Measurements from ENCODE around the gene CLPTM1L.
"Not testable (repeated sequence)": the region's sequence is repeated elsewhere in the genome, so short reads cannot be mapped to it uniquely, and the experiment has no call there.

Gene CLPTM1L

GRCh38 chr5:1360861-1361260 lies 16.0 kb upstream of the CLPTM1L start:
- H3K4me3 ChIP-seq: no peak overlapping the region
- no peak overlapping the region for H3K9ac ChIP-seq
- no peak for TF ChIP-seq Cebpa-rat (IDR thresholded peaks at IDR 0.05)
- H3K27me3 ChIP-seq: peaks cover 32% of the 10 kb centered on the region
- H3K27ac ChIP-seq: no peak overlapping the region
- no peaks in the 10 kb centered on the region for H4K20me1 ChIP-seq
- peaks cover 30% of the 10 kb centered on the region for H3K4me1 ChIP-seq
- H3K36me3 ChIP-seq: no peaks in the 10 kb centered on the region
- no peaks in the 10 kb centered on the region for H3K9me3 ChIP-seq
- H3K4me2 ChIP-seq: no peak overlapping the region

- not testable (repeated sequence) for H3K4me2 ChIP-seq, H3K9ac ChIP-seq, H3K9me3 ChIP-seq, H3K36me3 ChIP-seq, H3K4me3 ChIP-seq, H3K27ac ChIP-seq, H4K20me1 ChIP-seq
- Histone ChIP-seq H3K27me3 (peaks cover 29% of the 10 kb centered on the region), H3K4me1 (peaks cover 26% of the 10 kb centered on the region)
Measured at GRCh38 chr5:1360367-1360766, 15.5 kb upstream of the CLPTM1L start.

- peaks cover 20% of the 10 kb centered on the region for H3K4me1 ChIP-seq
- H3K4me3 ChIP-seq: no peak overlapping the region
- H3K36me3 ChIP-seq: no peaks in the 10 kb centered on the region
- H3K4me2 ChIP-seq: no peak overlapping the region
- H3K27me3 ChIP-seq: peaks cover 24% of the 10 kb centered on the region
- no peaks in the 10 kb centered on the region for H4K20me1 ChIP-seq
- no peak overlapping the region for H3K27ac ChIP-seq
- no peaks in the 10 kb centered on the region for H3K9me3 ChIP-seq
- TF ChIP-seq Cebpa-rat (IDR thresholded peaks at IDR 0.05): no peak
- H3K9ac ChIP-seq: no peak overlapping the region
Measured at GRCh38 chr5:1359713-1360112, 14.8 kb upstream of the CLPTM1L start.

- H3K4me3 ChIP-seq: no peak overlapping the region
- H3K4me2 ChIP-seq: peak overlapping the region; percentile 5; the same call in 1 of the 2 replicates
- TF ChIP-seq Cebpa-rat (IDR thresholded peaks at IDR 0.05): no peak
- no peak overlapping the region for H3K27ac ChIP-seq
- H4K20me1 ChIP-seq: no peaks in the 10 kb centered on the region
- H3K4me1 ChIP-seq: peaks cover 14% of the 10 kb centered on the region
- H3K9ac ChIP-seq: no peak overlapping the region
- H3K36me3 ChIP-seq: no peaks in the 10 kb centered on the region
- H3K9me3 ChIP-seq: no peaks in the 10 kb centered on the region
- H3K27me3 ChIP-seq: peaks cover 20% of the 10 kb centered on the region
Measured at GRCh38 chr5:1359031-1359645, 14.2 kb upstream of the CLPTM1L start.

GRCh38 chr5:1358726-1359025 lies 13.8 kb upstream of the CLPTM1L start:
- H3K9ac ChIP-seq: no peak overlapping the region
- H3K4me1 ChIP-seq: peaks cover 9% of the 10 kb centered on the region
- no peaks in the 10 kb centered on the region for H3K36me3 ChIP-seq
- H3K4me3 ChIP-seq: no peak overlapping the region
- no peak for TF ChIP-seq Cebpa-rat (IDR thresholded peaks at IDR 0.05)
- H3K9me3 ChIP-seq: no peaks in the 10 kb centered on the region
- H3K27ac ChIP-seq: no peak overlapping the region
- peak overlapping the region; percentile 5; the same call in 1 of the 2 replicates for H3K4me2 ChIP-seq
- H3K27me3 ChIP-seq: peaks cover 16% of the 10 kb centered on the region
- no peaks in the 10 kb centered on the region for H4K20me1 ChIP-seq

- peak overlapping the region; percentile 5; the same call in 1 of the 2 replicates for H3K4me2 ChIP-seq
- H3K4me3 ChIP-seq: no peak overlapping the region
- no peaks in the 10 kb centered on the region for H3K36me3 ChIP-seq
- no peak overlapping the region for H3K27ac ChIP-seq
- no peaks in the 10 kb centered on the region for H3K9me3 ChIP-seq
- no peak for TF ChIP-seq Cebpa-rat (IDR thresholded peaks at IDR 0.05)
- no peaks in the 10 kb centered on the region for H4K20me1 ChIP-seq
- H3K9ac ChIP-seq: no peak overlapping the region
- H3K27me3 ChIP-seq: peaks cover 10% of the 10 kb centered on the region
- H3K4me1 ChIP-seq: peaks cover 4% of the 10 kb centered on the region
Measured at GRCh38 chr5:1357946-1358725, 13.2 kb upstream of the CLPTM1L start.

DNA sequence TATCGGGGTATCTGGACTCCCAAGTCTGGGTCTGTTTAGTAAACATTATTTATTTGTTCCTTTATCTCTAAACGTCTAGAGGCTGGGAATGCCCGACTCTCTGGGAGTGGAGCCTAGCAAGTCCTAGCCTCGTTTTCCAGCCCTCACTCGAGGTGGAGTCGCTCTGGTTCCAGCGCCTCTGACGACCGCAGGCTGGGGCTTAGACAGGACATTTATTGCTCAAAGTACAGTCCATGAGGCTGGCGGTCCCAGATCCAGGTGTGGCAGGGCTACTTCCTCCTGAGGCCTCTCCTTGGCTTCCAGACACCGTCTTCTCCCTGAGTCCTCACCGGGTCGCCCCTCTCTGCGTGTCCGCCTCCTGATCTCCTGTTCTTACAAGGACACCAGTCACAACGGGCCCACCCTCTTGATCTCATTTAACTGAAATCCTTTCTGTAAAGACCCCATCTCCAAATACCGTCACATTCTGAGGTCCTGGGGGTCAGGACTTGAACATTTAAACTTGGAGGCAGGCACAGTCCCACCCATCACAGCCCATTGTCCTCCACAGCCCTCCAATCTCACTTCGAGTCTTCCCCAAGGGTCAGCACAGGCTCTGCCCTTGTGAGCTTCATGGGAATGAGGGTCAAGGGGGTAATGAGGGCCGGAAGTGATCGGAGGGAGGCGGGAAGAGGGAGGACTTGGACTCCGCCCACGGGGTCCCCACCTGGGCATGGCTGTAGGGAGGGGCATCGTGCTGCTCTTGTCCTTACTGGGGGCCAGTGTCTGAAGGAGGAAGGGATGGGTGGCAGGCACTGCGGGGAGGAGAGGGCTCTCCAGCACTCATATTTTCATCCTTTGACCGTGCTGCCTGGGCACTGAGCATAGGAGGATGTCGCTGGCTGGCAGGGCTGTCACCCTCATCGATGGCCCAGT lies 12.2 kb upstream of the CLPTM1L start:
- no peak for TF ChIP-seq Cebpa-rat (IDR thresholded peaks at IDR 0.05)
- no peak overlapping the region for H3K27ac ChIP-seq

GRCh38 chr5:1354576-1354975 lies 9.7 kb upstream of the CLPTM1L start:
- H3K36me3 ChIP-seq: no peaks in the 10 kb centered on the region
- no peaks in the 10 kb centered on the region for H3K9me3 ChIP-seq
- TF ChIP-seq Cebpa-rat (IDR thresholded peaks at IDR 0.05): no peak
- no peaks in the 10 kb centered on the region for H4K20me1 ChIP-seq
- H3K4me3 ChIP-seq: no peak overlapping the region
- no peak overlapping the region for H3K4me2 ChIP-seq
- H3K9ac ChIP-seq: no peak overlapping the region
- no peaks in the 10 kb centered on the region for H3K27me3 ChIP-seq
- peaks cover 13% of the 10 kb centered on the region for H3K4me1 ChIP-seq
- no peak overlapping the region for H3K27ac ChIP-seq

More for the DNA sequence above, 12.2 kb upstream of the CLPTM1L start:
- Histone ChIP-seq H3K27me3 (peaks cover under 1% of the 10 kb centered on the region; the same call in 1 of the 2 replicates), H3K4me1 (peaks cover 10% of the 10 kb centered on the region), H3K4me3 (no peak overlapping the region), H3K4me2 (no peak overlapping the region), H3K9ac (no peak overlapping the region), H3K36me3 (no peaks in the 10 kb centered on the region), H4K20me1 (no peaks in the 10 kb centered on the region), H3K9me3 (no peaks in the 10 kb centered on the region)

DNA sequence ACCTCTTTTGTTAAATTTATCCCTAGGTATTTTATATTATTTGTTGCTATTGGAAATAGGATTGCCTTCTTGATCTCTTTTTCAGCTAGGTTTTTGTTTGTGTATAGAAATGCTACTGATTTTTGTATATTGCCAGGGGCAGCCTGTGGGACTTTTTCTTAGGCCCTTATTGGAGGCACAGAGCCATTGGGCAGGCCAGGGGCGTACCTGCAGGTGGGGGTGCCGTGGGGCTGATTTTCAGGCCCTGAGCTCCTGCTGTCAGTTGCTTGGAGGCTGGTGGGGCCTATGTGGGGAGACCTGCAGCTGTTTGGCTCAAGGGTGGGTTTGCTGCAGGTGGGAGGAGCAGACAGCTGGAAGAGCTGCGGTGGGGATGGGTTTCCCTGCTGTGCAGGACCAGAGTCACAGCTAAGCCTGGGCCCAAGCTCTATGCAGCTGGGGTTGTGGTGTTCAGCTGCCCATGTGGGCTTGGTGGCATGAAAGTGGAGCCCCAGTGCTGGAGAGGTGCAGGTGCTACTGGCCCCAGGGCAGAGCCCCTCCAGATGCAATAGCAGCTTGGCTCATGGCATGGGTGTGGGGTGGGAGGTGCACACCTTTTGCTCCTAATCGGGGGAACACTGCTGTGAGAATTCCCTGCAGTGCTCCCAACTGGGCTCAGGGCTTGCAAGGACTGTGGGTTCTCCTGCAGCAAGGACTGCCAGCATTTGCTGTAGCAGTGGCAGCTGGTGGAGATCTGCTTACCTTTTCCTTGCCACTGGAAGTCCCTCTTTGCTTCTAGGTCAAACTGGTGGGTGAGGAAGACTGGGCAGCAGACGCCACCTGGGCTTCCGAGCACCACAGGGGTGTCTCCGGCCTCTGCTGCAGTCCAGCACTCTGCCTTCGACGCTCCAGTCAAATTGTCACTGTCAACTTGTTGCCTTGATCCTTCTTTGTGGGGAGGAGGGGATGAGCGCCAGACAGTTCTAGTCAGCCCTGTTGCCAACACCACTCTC lies 7.6 kb upstream of the CLPTM1L start:
- no peak overlapping the region for H3K27ac ChIP-seq
- no peaks in the 10 kb centered on the region for H4K20me1 ChIP-seq
- no peaks in the 10 kb centered on the region for H3K9me3 ChIP-seq
- no peak overlapping the region for H3K4me3 ChIP-seq
- H3K9ac ChIP-seq: no peak overlapping the region
- peak overlapping the region; percentile 5; the same call in 1 of the 2 replicates for H3K4me2 ChIP-seq
- no peak for TF ChIP-seq Cebpa-rat (IDR thresholded peaks at IDR 0.05)
- no peaks in the 10 kb centered on the region for H3K36me3 ChIP-seq
- peaks cover 34% of the 10 kb centered on the region for H3K4me1 ChIP-seq
- H3K27me3 ChIP-seq: no peaks in the 10 kb centered on the region
